SHP77 (cell line): Measurements from ENCODE around the gene COL9A3.

ENCODE experiments used
- DNase-seq, 2 experiments: peaks; one replicate each; lab custom pipeline; 2025; lab: John Stamatoyannopoulos, UW

COL9A3 gene

DNA sequence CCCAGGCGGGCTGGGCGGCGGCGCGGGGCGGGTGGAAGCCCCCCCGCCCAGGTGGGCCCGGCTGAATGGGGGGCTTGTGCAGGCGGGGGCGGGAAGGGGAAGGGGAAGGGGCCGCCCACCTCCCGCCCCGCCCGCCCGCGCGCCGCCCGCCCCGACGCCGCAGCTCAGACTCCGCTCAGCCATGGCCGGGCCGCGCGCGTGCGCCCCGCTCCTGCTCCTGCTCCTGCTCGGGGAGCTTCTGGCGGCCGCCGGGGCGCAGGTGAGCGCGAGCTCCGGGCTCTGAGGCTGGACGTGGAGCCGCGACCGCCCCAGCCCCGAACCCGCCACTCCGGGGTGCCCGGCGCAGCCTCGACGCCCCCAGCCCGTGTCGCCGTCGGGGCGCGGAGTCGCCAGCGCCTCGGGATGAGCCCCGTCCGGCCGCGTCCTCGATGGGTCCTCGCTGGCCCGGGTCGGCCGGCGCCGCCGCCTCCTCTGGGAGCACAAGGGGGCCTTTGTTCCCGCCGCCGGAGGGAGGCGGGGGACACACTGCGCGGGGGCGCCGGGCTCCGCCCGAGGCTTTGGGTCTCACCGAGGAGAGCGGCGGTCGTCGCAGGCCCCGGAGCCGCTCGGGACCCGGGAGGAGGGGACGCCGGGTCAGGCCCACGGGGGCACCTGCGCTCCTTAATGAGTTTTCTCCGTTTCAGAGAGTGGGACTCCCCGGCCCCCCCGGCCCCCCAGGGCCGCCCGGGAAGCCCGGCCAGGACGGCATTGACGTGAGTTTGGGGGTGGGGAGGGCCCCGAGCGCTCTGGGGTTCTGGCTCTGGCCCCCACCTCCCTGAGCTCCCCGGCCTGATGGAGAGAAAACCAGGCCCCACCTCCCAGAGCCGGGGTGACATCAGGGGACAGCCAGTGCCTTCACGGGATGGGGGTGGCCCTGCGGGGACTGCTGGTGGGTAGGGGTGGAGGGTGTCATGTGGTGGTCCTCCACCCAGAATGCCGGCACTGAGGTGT, at the start of gene COL9A3:
COL9A3 (plus strand) TSS at position 167 of the 990 bp plus-strand sequence; CDS start at position 182, 15 bp downstream.
- DNase-seq = no peak

DNA sequence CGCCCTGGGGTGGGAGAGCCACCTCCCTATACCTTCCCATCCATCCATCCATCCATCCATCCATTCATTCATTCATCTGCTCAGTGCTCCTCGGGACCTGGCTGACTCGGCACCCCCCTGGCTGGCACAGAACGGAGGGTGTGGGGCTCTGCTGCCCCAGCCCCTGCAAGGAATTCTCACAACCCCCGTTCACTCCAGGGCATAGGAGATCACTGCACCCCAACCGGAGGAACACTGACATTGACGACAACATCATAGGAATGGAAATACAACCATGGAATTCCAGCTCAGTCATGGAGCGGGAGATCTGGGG, 48.7 kb upstream of the COL9A3 start:
- no peak for DNase-seq

DNA sequence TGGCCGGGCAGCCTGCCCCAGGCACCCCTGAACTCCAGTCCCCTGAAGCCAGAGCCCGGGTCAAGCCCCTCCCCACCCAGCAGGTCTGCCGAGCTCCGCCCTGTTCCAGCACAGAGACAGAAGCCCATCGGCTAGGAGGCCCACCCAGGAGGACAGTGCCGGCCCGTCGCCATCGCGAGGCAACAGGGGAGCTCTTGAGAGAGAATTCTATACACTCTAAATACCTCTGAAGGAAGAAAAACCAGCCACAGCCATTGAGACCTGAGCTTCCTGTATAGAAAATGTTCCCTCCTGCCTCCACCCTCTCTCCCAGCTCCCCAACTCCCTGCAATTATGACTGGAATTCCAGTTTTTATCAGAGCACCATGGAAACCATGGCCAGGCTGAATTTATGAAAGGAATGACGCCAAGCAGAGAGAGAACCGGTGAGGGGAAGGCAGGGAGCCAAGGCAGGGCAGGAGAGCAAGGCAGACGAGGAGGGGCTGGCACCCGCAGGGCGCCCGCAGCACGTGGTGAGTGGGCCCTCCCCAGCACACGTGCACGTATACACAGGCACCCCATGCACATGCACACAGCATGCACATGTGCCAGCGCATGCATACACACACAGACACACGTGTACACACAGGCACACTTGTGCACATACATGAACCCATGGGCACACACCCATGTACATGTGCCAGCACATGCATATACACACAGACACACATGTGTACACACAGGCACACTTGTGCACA, 48.1 kb upstream of the COL9A3 start:
- DNase-seq = no peak

GRCh38 chr20:62769346-62770071, 47.3 kb upstream of the COL9A3 start:
- DNase-seq = no peak

DNA sequence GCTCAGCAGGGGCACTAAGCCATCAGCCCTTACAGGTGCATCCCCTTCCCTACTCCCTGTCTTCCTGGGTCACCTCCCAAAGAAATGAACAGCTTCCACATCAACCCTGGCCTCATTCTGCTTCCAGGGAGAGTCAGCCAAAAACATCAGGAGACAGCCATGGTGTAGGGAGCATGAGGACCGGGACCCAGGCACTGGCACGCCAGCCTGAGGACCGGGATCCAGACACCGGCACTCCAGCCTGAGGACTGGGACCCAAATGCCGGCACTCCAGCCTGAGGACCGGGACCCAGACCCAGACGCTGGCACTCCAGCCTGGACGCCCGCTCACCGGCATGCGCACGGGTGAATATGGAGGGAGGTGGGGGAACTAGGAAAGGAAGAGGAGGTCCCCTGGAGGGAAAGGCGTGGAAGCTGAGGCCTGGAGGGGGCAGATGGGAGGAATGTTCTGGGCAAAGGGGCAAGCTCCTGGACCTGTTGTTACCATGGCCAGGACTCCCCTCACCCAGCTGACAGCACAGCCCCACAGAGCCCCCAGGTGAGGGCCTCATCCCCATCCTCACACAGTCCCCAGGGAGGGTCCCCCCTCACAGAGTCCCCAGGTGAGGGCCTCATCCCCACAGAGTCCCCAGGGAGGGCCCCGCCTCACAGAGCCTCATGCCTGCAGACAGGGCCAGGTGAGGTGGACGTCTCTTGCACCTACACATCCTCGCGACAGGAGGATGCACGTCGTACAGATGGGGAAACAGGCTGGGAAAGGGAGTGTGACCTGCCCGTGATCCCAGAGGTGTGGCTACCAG, 46.5 kb upstream of the COL9A3 start:
- no peak for DNase-seq

- no peak for DNase-seq
Observed at GRCh38 chr20:62770916-62771315, 45.9 kb upstream of the COL9A3 start.

GRCh38 chr20:62771396-62772102, 45.3 kb upstream of the COL9A3 start:
- DNase-seq = no peak

GRCh38 chr20:62772103-62772611, 44.7 kb upstream of the COL9A3 start:
- DNase-seq = no peak

- no peak for DNase-seq
Observed at GRCh38 chr20:62772619-62772989, 44.2 kb upstream of the COL9A3 start.

DNA sequence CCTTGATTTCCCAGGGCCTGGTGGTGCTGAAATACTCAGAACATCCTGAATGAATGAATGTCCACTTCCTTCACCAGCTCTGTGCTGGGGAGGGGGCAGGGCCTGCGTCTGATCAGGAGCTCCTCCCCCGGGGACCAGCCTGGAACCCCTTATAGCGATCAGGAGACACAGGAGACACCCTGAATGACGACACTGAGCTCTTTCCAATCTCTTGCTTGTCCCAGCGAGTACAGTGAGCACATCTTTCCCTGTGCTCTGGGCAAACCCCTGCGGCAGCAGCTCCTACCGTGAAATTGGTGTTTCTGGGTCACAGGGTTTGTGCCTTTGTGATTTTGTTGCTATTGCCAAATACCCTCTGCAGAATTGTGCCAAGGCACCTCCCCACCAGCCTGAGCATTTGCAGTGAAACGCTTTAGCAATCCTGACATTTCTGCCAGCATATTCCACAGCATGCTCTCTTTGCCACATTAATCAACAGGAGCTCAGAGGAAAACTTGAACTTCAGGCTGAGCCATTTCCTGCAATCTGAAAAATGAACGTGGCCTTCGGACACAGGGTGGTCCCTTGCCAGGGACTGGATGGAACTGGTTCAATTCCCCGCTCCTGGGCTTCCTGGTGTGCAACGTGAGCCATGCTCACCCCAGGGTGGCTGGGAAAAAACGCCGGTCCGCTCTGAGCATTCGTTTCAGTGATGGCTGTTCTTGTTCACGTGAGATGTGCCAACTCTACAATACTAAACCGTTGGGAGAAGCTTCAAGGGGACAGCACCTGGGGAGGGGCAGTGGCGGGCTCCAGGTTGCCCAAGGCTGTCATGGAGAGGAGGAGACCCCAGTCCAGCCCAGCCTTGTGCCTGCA, 43.6 kb upstream of the COL9A3 start:
- no peak for DNase-seq

- DNase-seq = no peak
Observed at GRCh38 chr20:62773845-62774714, 42.8 kb upstream of the COL9A3 start.

GRCh38 chr20:62774762-62775161, 42.1 kb upstream of the COL9A3 start:
- no peak for DNase-seq

DNA sequence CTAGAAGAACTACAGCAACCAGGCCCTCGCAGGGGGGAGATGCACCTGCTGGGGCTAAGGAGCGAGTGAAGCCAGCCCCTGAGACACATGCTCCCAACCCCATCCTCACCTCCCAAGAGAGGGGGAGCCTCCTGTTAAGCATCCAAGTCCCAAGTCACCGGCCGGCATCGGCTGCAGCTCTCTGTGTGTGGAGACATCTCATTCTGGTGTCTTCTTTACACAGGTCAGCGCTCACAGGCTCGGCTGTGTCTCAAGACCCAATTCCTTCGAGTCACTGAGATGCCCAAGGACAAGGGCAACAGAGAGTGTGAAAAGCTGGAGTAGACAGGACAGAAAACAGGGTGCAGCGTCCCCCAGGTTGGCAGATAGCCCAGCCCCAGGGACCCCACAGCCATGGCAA, 41.6 kb upstream of the COL9A3 start:
- no peak for DNase-seq

GRCh38 chr20:62776035-62776691, 40.7 kb upstream of the COL9A3 start:
- DNase-seq = no peak

DNA sequence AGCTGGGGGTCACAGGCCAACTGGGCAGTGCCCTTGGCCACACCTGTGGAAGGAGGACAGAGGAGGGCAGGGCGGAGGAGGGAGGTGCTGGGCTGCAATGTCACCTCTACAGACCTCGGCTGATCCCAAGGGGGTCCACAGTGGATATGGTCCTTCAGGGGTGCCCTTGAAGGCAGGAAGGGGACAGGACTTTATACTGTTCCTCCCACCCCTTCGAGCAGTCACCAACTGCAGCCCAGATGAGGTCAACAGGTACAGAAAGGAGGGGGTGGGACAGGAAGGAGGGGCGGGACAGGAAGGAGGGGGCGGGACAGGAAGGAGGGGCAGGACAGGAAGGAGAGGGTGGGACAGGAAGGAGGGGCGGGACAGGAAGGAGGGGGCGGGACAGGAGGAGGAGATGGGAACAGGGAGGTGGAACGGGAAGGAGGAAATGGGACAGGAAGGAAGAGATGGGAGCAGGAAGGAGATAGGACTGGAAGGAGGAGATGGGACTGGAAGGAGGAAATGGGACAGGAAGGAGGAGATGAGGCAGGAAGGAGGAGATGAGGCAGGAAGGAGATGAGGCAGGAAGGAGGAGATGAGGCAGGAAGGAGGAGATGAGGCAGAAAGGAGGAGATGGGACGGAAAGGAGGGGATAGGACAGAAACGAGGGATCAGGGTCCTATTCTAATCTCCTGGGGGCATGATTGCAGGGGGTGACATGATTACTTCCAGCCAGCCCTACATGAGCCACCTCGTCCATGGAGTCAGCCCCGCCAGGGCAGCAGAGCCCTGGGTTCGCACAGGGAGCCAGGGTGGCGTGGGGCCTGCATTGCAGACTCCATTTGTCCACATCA, 39.9 kb upstream of the COL9A3 start:
- no peak for DNase-seq

- DNase-seq = no peak
Observed at GRCh38 chr20:62777528-62777830, 39.4 kb upstream of the COL9A3 start.

GRCh38 chr20:62778058-62778457, 38.8 kb upstream of the COL9A3 start:
- DNase-seq = no peak
